A549 (cell line): Measurements from ENCODE around the gene TSTD2.

ENCODE experiments used
- EP300 ChIP-seq, 2 experiments: fragments of >200 bp; sonication (Bioruptor Twin); formaldehyde crosslinking; IDR thresholded peaks; 2 replicates in 1 of 2; 3 replicates in 1 of 2; pipeline ENCODE4 v1.6.1; 2016 to 2017
- MYC ChIP-seq: IDR thresholded peaks from 2 replicates; pipeline ENCODE4 v1.6.1; 2012; ENCODE audit warnings: mild to moderate bottlenecking, inconsistent platforms, low read length, improper control_type of control experiment, borderline replicate concordance
- NFE2L2 ChIP-seq: fragments of 150-350 bp; conservative IDR thresholded peaks from 2 replicates; pipeline ENCODE4 v1.6.1; 2014; ENCODE audit warnings: low read length
- RAD21 ChIP-seq, 2 experiments: fragments of >200 bp in 1 of 2; sonication (Bioruptor Twin) in 1 of 2; formaldehyde crosslinking in 1 of 2; IDR thresholded peaks in 1 of 2; conservative IDR thresholded peaks in 1 of 2; 2 replicates in 1 of 2; 3 replicates in 1 of 2; pipeline ENCODE4 v1.6.1; 2012 to 2018; ENCODE audit warnings: inconsistent platforms in 1 of 2

DNA sequence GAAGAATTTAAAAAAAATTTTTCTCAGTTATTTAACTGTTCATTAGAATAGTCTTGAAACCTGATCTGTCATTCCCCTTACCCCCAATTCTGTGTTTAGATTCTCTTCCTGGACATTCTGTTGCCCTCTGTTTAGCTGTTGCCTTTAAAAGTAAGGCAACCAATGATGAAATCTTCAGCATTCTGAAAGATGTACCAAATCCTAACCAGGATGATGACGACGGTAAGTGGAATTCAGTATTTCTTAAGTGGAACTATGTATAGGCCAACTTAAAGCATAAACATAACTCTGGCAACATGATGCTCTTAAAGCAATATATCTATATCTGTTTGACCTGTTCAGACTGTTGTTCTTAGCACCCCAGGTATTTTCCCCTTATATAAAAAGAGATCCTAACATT lies 27.7 kb upstream of the TSTD2 start:
- TF ChIP-seq RAD21 (conservative IDR thresholded peaks at IDR 0.05 in 1 of 2, IDR thresholded peaks at IDR 0.05 in 1 of 2) (no peak), MYC (no peak), EP300 (IDR thresholded peaks at IDR 0.05) (no peak), NFE2L2 (no peak)
